Astrocyte (in vitro differentiated cells and primary cell): ENCODE measurements around the gene CBX8. TPM values are rescaled to one million over a fixed set of nuclear protein-coding genes. Genes with fewer than 3 reads are reported as not detected.
A peak's percentile ranks its signal among the peaks of the same experiment; 100 is the strongest.

Experiments
- DNase-seq: peaks from one replicate; pipeline ENCODE4 v3.0.0-alpha.2; 2010; ENCODE audit warnings: low read depth
- FAIRE-seq: peaks from 2 replicates; lab custom pipeline; 2011; peaks lifted over from hg19 to GRCh38; lab: Jason Lieb, UNC
- H2AFZ ChIP-seq: 2 replicates; pipeline ENCODE4 v1.6.0; 2012; ENCODE audit warnings: low read depth, low read length, inconsistent platforms
- H3K27ac ChIP-seq: 2 replicates; pipeline ENCODE4 v1.5.1; 2011; ENCODE audit warnings: low read depth, low read length, inconsistent platforms
- H3K27me3 ChIP-seq: 2 replicates; pipeline ENCODE4 v1.6.0; 2011; ENCODE audit warnings: low read length, inconsistent platforms; ENCODE audit not compliant: insufficient read depth
- H3K36me3 ChIP-seq: 2 replicates; pipeline ENCODE4 v1.5.1; 2011; ENCODE audit warnings: low read length, inconsistent platforms; ENCODE audit not compliant: insufficient read depth
- H3K4me1 ChIP-seq: 2 replicates; pipeline ENCODE4 v1.5.1; 2011; ENCODE audit warnings: low read length, inconsistent platforms; ENCODE audit not compliant: insufficient read depth
- H3K4me2 ChIP-seq: 2 replicates; pipeline ENCODE4 v1.6.0; 2012; ENCODE audit warnings: low read length, inconsistent platforms
- H3K4me3 ChIP-seq: 2 replicates; pipeline ENCODE4 v1.5.1; 2011; ENCODE audit warnings: low read depth, mild to moderate bottlenecking, low read length, inconsistent platforms; ENCODE audit not compliant: insufficient read depth
- H3K79me2 ChIP-seq: 2 replicates; pipeline ENCODE4 v1.6.0; 2012; ENCODE audit warnings: mild to moderate bottlenecking, low read length, inconsistent platforms; ENCODE audit not compliant: insufficient read depth
- H3K9ac ChIP-seq: 2 replicates; pipeline ENCODE4 v1.6.0; 2012; ENCODE audit warnings: mild to moderate bottlenecking, low read length, inconsistent platforms
- H3K9me3 ChIP-seq: 2 replicates; pipeline ENCODE4 v1.5.1; 2012; ENCODE audit warnings: low read depth, mild to moderate bottlenecking, low read length, inconsistent platforms; ENCODE audit not compliant: insufficient read depth
- H4K20me1 ChIP-seq: 2 replicates; pipeline ENCODE4 v1.6.0; 2012; ENCODE audit warnings: low read length, inconsistent platforms; ENCODE audit not compliant: insufficient read depth
- H3K27ac Mint-ChIP-seq: one replicate; pipeline ENCODE4 v1.8.0; 2021; ENCODE audit warnings: mild to moderate bottlenecking, mixed read lengths; ENCODE audit not compliant: unreplicated experiment
- H3K27me3 Mint-ChIP-seq: one replicate; pipeline ENCODE4 v1.8.0; 2021; ENCODE audit warnings: low read depth, mixed read lengths; ENCODE audit not compliant: unreplicated experiment
- H3K36me3 Mint-ChIP-seq: one replicate; pipeline ENCODE4 v1.8.0; 2021; ENCODE audit warnings: low read depth, mixed read lengths; ENCODE audit not compliant: unreplicated experiment
- H3K4me1 Mint-ChIP-seq: one replicate; pipeline ENCODE4 v1.8.0; 2021; ENCODE audit warnings: low read depth, mixed read lengths; ENCODE audit not compliant: unreplicated experiment
- H3K4me3 Mint-ChIP-seq: one replicate; pipeline ENCODE4 v1.8.0; 2021; ENCODE audit warnings: mild to moderate bottlenecking, moderate library complexity, mixed read lengths; ENCODE audit not compliant: unreplicated experiment
- H3K9me3 Mint-ChIP-seq: one replicate; pipeline ENCODE4 v1.8.0; 2021; ENCODE audit warnings: mild to moderate bottlenecking, mixed read lengths; ENCODE audit not compliant: unreplicated experiment
- CTCF ChIP-seq: IDR thresholded peaks from 2 replicates; pipeline ENCODE4 v1.5.1; 2011; ENCODE audit warnings: low read depth, mild to moderate bottlenecking, inconsistent platforms, low read length, moderate library complexity; ENCODE audit not compliant: insufficient read depth
- EZH2 ChIP-seq: IDR thresholded peaks from 2 replicates; pipeline ENCODE4 v1.6.1; 2012; ENCODE audit warnings: mild to moderate bottlenecking, low read length, inconsistent platforms; ENCODE audit not compliant: insufficient read depth
- total RNA-seq: library from RNA; stranded (reverse); gene quantifications from 2 replicates; pipeline ENCODE4 v1.2.1, GENCODE V29; 2021

The CBX8 gene
- total RNA-seq, 1 donor from 2014 or later, result 3.4 TPM

- Histone ChIP-seq H3K27me3 (peaks cover 63% of the 10 kb centered on the region), H3K79me2 (no peaks in the 10 kb centered on the region), H3K9me3 (no peaks in the 10 kb centered on the region), H3K4me1 (peaks cover 20% of the 10 kb centered on the region), H3K4me2 (peak overlapping the region; percentile 81), H3K36me3 (no peaks in the 10 kb centered on the region), H4K20me1 (no peaks in the 10 kb centered on the region), H3K27ac (no peak overlapping the region), H3K9ac (no peak overlapping the region), H3K4me3 (no peak overlapping the region), H2AFZ (no peak overlapping the region)
- no peak overlapping the region for H3K4me3 Mint-ChIP-seq
- no peak for TF ChIP-seq CTCF
- TF ChIP-seq EZH2, result no peak
- H3K27ac Mint-ChIP-seq, result no peak overlapping the region
- peaks cover 9% of the 10 kb centered on the region for H3K9me3 Mint-ChIP-seq
- H3K36me3 Mint-ChIP-seq, result peaks cover 2% of the 10 kb centered on the region
- no peak for FAIRE-seq
- no peak for DNase-seq
- H3K4me1 Mint-ChIP-seq, result peaks cover 6% of the 10 kb centered on the region
- peaks cover 50% of the 10 kb centered on the region for H3K27me3 Mint-ChIP-seq
These were observed 16.6 kb upstream of the CBX8 start for GRCh38 chr17:79813297-79814126.

GRCh38 chr17:79812353-79813258 is 15.7 kb upstream of the CBX8 start:
- no peak for FAIRE-seq
- peak overlapping the region; percentile 64 for H3K4me3 Mint-ChIP-seq
- H3K27ac Mint-ChIP-seq, result peak overlapping the region; percentile 69
- peaks cover 50% of the 10 kb centered on the region for H3K27me3 Mint-ChIP-seq
- Histone ChIP-seq H2AFZ (peak overlapping the region; percentile 26), H3K27ac (no peak overlapping the region), H3K79me2 (no peaks in the 10 kb centered on the region), H3K36me3 (no peaks in the 10 kb centered on the region), H3K9ac (no peak overlapping the region), H3K4me2 (peak overlapping the region; percentile 81), H3K27me3 (peaks cover 68% of the 10 kb centered on the region), H3K4me3 (peak overlapping the region; percentile 33), H4K20me1 (no peaks in the 10 kb centered on the region), H3K4me1 (peaks cover 20% of the 10 kb centered on the region), H3K9me3 (no peaks in the 10 kb centered on the region)
- peaks cover 13% of the 10 kb centered on the region for H3K9me3 Mint-ChIP-seq
- TF ChIP-seq EZH2 (peak; percentile 92), CTCF (no peak)
- no peak for DNase-seq
- peaks cover 2% of the 10 kb centered on the region for H3K36me3 Mint-ChIP-seq
- H3K4me1 Mint-ChIP-seq, result peaks cover 6% of the 10 kb centered on the region
